Urothelium cell line (cell line): Measurements from ENCODE around the gene ACTR6.

Source experiments
- DNase-seq: peaks from one replicate; pipeline ENCODE4 v3.0.0; 2011; ENCODE audit warnings: low spot score, mixed read lengths
- FAIRE-seq: peaks from 2 replicates; lab custom pipeline; 2011; peaks lifted over from hg19 to GRCh38; lab: Jason Lieb, UNC

Gene ACTR6

DNA sequence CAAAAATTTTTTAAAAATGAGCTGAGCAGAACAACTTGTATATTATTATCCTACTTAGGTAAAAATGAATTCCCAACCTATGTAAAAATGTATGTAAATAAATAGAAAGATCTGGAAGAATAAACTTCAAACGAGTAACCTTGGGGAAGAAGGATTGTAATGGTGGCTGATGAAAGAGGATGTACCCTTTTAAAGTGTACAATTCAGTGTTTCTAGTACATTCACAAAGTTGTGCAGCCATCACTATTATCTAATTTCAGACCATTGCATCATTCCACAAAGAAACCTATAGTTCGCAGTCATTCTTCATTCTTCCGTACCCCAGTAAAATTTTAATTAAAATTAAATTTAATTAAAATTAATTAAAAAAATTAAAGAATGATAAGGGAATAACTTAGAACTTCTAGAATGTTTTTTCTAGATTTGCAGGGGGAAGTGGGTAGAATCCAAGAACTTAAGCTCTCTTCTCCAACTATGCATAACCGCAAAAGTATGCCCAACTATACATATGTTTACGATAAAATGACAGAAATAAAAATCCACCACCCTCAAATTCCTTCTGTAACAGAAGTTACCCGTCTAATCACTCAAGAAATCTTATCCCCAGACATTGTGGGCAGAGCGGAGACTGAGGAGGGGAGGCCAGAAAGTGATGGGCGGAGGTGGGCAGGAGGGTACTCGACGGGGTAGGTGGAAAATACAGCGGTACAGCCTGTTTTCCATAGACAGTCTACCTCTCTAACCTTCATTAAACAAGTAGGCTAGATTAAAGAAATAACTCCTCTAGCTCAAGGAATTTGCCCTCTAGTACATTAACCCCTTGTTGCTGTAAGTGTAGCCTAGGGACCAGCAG is 65.3 kb downstream of the ACTR6 start:
- DNase-seq (no peak), FAIRE-seq (no peak)

DNA sequence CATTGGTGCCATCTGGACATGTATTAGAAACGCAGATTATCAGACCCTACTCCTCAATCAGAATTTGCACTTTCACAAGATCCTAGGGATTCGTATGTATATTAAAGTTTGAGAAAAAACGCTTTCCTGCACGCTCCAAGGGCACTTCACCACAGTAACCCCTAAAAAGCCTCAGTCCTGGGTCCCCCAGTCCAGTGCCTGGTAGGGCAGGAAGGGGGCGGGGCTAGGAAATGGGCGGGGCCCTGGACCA is 65.9 kb downstream of the ACTR6 start:
- FAIRE-seq: no peak
- no peak for DNase-seq

DNA sequence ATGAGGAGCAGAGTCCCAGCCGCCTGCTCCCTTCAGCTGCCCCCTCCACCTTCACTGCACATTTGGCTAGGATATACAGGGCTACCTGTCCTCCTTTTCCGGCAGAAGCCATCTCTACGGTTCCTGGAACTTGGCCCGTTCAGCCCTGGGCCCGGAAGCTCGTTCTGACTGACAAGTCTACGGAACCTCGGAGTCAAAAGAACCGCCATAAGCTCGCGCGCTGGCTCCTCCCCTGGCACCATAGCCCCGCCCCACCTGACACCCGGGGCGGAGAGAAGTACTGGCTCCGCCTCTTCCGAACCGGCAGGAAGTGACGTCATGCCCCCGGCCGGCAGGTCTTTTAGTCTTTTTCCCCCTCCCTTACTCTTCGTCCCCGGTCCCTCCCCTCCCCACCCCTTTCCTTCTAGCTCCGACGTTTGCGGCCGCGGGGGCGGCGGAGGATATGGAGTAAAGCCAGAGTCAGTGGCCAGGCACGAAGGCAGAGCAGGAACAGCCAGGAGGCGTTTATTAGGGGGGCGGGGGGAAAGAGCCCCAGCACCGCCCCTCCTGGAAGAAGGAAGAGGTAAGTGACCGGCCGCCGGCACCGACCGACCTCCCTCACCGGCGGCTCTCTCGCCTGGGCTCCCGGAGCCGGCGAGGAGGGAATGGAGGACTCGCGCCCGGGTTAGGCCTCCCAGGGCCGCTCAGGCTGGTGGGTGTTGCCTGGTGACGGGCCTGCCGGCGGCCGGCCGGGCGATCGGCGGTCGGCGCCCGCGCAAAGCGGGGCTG is 66.4 kb downstream of the ACTR6 start, which contains the start of the genes DEPDC4 and SCYL2:
Gene DEPDC4 (minus strand): TSS at position 245 of the 768 bp plus-strand sequence. CDS start 3 bp downstream, at position 242.
Gene SCYL2 (plus strand): TSS at position 343 of the 768 bp plus-strand sequence. CDS start 15,794 bp downstream, outside the sequence.
- DNase-seq: peak; percentile 87
- FAIRE-seq: no peak

DNA sequence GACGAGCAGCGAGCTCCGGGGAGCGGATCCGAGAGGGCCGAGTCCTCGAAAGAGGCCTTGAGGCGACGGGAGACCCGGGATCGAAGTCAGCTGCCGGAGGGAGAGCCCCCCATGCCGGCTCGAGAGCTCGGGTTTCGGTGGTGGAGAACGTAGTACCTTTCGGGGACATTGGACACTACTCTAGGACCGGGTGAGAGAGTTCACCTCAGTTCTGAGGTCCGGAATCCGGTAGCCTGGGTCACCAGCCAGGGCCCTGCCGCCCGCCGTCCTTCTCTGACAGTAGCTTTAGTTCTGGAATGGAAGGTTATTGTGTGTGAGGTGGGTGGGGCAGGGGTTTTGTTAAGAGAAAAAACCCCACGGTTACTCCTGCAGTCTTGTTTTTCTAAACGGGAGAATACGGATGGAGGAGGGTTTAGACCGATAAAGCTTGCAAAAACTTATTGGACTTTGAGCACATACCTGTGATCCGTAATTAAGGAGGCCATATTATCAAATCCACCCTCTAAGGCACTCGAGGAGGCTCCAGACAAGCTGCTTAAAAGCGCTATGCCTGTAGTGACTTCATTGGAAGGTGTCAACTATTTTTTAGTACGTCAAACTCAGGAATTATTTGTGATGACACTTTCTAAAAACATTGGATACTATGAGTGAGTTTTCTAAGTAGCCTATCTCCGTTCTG is 67.1 kb downstream of the ACTR6 start:
- FAIRE-seq (no peak), DNase-seq (peak; percentile 4)

DNA sequence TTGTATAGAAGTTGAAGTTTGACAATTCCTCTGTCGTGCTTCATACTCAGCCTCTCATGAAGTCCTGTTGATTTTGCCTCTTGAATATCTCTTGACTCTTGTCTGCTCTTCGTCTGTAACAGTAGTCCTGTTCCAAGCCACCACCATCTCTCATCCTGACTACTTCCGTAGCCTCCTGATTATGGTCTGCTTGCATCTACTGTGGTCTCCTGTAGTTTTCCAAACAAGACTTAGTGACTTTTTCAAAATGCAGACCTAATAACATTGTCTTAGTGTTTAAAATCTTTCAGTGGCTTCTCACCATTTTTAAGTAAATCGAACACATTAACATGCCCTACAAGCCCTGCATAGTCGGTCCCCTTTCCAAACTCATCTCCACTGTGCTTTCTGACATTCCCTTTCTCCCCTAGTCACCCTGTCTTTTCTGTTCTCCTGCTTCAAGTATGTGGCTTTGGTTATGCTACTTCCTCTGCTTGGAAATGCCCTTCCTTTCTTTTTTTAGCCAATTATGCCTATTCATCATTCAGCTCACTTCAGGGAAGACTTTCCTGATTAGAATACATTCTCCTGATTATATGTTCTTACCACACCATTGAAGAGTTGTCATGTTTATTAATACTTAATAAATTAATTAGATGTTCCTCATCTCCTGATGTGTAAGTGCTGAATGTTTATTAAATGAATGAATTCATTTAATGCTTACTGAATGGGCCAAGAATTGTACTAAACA is 68.4 kb downstream of the ACTR6 start:
- DNase-seq (no peak), FAIRE-seq (no peak)

DNA sequence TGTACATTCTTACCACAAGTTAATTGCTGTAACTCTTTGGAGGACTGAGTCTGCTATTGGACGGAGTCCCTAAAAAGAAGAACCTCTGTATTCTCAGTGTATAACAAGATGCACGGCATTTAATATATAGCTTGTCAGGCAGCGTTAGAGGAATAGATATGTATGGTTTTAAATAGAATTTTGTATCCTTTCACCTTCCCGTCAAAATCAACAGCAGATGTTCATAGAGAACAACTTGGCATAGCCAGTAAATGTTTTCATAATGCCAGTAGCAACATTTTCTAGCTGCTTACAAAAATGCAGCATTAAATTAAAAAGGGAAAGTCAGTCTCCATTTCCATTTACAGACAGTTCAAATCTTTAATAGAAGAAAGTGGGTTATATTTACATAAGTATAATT is 73.2 kb downstream of the ACTR6 start:
- FAIRE-seq: no peak

More for the DNA sequence above, 73.2 kb downstream of the ACTR6 start:
- DNase-seq: no peak
